H9 (cell line): ENCODE data around the gene MTA3. TPM values are rescaled to one million over a fixed set of nuclear protein-coding genes. Genes with fewer than 3 reads are reported as not detected.

Experiments used
- DNase-seq: peaks from one replicate; pipeline ENCODE4 v3.0.0-alpha.2; 2017
- H2AFZ ChIP-seq: one replicate; pipeline ENCODE4 v1.6.1; 2013; ENCODE audit warnings: mild to moderate bottlenecking, low read length, control low read depth, moderate library complexity
- H2AK5ac ChIP-seq: 2 replicates; pipeline ENCODE4 v1.6.1; 2013; ENCODE audit warnings: low read length, control low read depth, mixed read lengths; ENCODE audit not compliant: insufficient read length
- H2BK120ac ChIP-seq: one replicate; pipeline ENCODE4 v1.6.1; 2013; ENCODE audit warnings: low read depth, mild to moderate bottlenecking, low read length, control low read depth, inconsistent platforms; ENCODE audit not compliant: poor library complexity, severe bottlenecking
- H2BK12ac ChIP-seq: 2 replicates; pipeline ENCODE4 v1.6.1; 2013; ENCODE audit warnings: low read length, control low read depth, mixed read lengths, low read depth; ENCODE audit not compliant: insufficient read length
- H2BK15ac ChIP-seq: 2 replicates; pipeline ENCODE4 v1.6.1; 2013; ENCODE audit warnings: low read depth, low read length, control low read depth
- H2BK20ac ChIP-seq: one replicate; pipeline ENCODE4 v1.6.1; 2013; ENCODE audit warnings: low read depth, mild to moderate bottlenecking, low read length, control low read depth, inconsistent platforms; ENCODE audit not compliant: poor library complexity, severe bottlenecking
- H2BK5ac ChIP-seq: 2 replicates; pipeline ENCODE4 v1.6.1; 2013; ENCODE audit warnings: low read length, control low read depth, mixed read lengths; ENCODE audit not compliant: insufficient read length
- H3K14ac ChIP-seq: 2 replicates; pipeline ENCODE4 v1.6.1; 2013; ENCODE audit warnings: low read length, control low read depth; ENCODE audit not compliant: insufficient read depth
- H3K18ac ChIP-seq: 2 replicates; pipeline ENCODE4 v1.6.1; 2013; ENCODE audit warnings: low read depth, mild to moderate bottlenecking, mixed read lengths, low read length, control low read depth; ENCODE audit not compliant: insufficient read length
- H3K23ac ChIP-seq: 2 replicates; pipeline ENCODE4 v1.6.1; 2013; ENCODE audit warnings: low read length, control low read depth, mixed read lengths, low read depth; ENCODE audit not compliant: insufficient read length
- H3K23me2 ChIP-seq: 2 replicates; pipeline ENCODE4 v1.6.1; 2013; ENCODE audit warnings: low read depth, mild to moderate bottlenecking, mixed read lengths, low read length, control low read depth; ENCODE audit not compliant: insufficient read length, poor library complexity, severe bottlenecking
- H3K27ac ChIP-seq: 2 replicates; pipeline ENCODE4 v1.5.1; 2013; ENCODE audit warnings: low read length, control low read depth, mixed read lengths, low read depth; ENCODE audit not compliant: insufficient read length
- H3K27me3 ChIP-seq: 2 replicates; pipeline ENCODE4 v1.6.1; 2013; ENCODE audit warnings: low read length, control low read depth, inconsistent platforms; ENCODE audit not compliant: insufficient read depth
- H3K4ac ChIP-seq: 2 replicates; pipeline ENCODE4 v1.6.1; 2013; ENCODE audit warnings: low read depth, mild to moderate bottlenecking, control low read depth, inconsistent platforms, low read length, moderate library complexity
- H3K4me1 ChIP-seq: 2 replicates; pipeline ENCODE4 v1.6.1; 2013; ENCODE audit warnings: low read length, control low read depth, inconsistent platforms; ENCODE audit not compliant: insufficient read depth
- H3K4me2 ChIP-seq: 2 replicates; pipeline ENCODE4 v1.6.1; 2013; ENCODE audit warnings: low read length, control low read depth, mixed read lengths; ENCODE audit not compliant: insufficient read length, insufficient read depth
- H3K56ac ChIP-seq: 2 replicates; pipeline ENCODE4 v1.6.1; 2013; ENCODE audit warnings: low read depth, mild to moderate bottlenecking, mixed read lengths, low read length, control low read depth; ENCODE audit not compliant: insufficient read length
- H3K79me1 ChIP-seq: 2 replicates; pipeline ENCODE4 v1.6.1; 2013; ENCODE audit warnings: low read depth, mild to moderate bottlenecking, moderate library complexity, low read length, control low read depth, inconsistent platforms; ENCODE audit not compliant: insufficient read depth, poor library complexity, severe bottlenecking
- H3K79me2 ChIP-seq: 2 replicates; pipeline ENCODE4 v1.6.1; 2013; ENCODE audit warnings: low read length, control low read depth, inconsistent platforms; ENCODE audit not compliant: insufficient read depth
- H3K9ac ChIP-seq: 2 replicates; pipeline ENCODE4 v1.6.1; 2013; ENCODE audit warnings: low read length, control low read depth, mixed read lengths; ENCODE audit not compliant: insufficient read length; ENCODE audit errors: extremely low read depth
- H3K9me3 ChIP-seq: one replicate; pipeline ENCODE4 v1.6.1; 2013; ENCODE audit warnings: low read depth, low read length, inconsistent platforms; ENCODE audit not compliant: control insufficient read depth
- H3T11ph ChIP-seq: one replicate; pipeline ENCODE4 v1.6.1; 2013; ENCODE audit warnings: mild to moderate bottlenecking, low read length, control low read depth, inconsistent platforms
- H4K20me1 ChIP-seq: one replicate; pipeline ENCODE4 v1.6.1; 2013; ENCODE audit not compliant: control insufficient read depth, insufficient read length, insufficient read depth
- H4K5ac ChIP-seq: 2 replicates; pipeline ENCODE4 v1.6.1; 2013; ENCODE audit warnings: low read depth, mild to moderate bottlenecking, mixed read lengths, low read length, control low read depth; ENCODE audit not compliant: insufficient read length
- H4K8ac ChIP-seq: replicated peaks from 2 replicates; pipeline ENCODE4 v1.6.1; 2013; ENCODE audit warnings: low read length, control low read depth, mixed read lengths, low read depth; ENCODE audit not compliant: insufficient read length
- H4K91ac ChIP-seq: 2 replicates; pipeline ENCODE4 v1.6.1; 2013; ENCODE audit warnings: low read depth, mild to moderate bottlenecking, moderate library complexity, mixed read lengths, low read length, control low read depth; ENCODE audit not compliant: insufficient read length
- H3K27ac Mint-ChIP-seq, 3 experiments: 2 replicates in 2 of 3; 3 replicates in 1 of 3; pipeline ENCODE4 v1.8.0; 2020 to 2021; ENCODE audit warnings: mixed read lengths in 3 of 3, mild to moderate bottlenecking in 1 of 3, moderate library complexity in 1 of 3
- H3K27me3 Mint-ChIP-seq: 2 replicates; pipeline ENCODE4 v1.8.0; 2021; ENCODE audit warnings: low read depth, mild to moderate bottlenecking, moderate library complexity, mixed read lengths
- H3K36me3 Mint-ChIP-seq, 3 experiments: 2 replicates in 2 of 3; 3 replicates in 1 of 3; pipeline ENCODE4 v1.8.0; 2020 to 2021; ENCODE audit warnings: low read depth in 3 of 3, mixed read lengths in 3 of 3; ENCODE audit not compliant: insufficient read depth in 1 of 3
- H3K4me1 Mint-ChIP-seq, 2 experiments: 2 replicates each; pipeline ENCODE4 v1.8.0; 2020; ENCODE audit warnings: mixed read lengths in 2 of 2
- H3K4me3 Mint-ChIP-seq, 2 experiments: 2 replicates in 1 of 2; 3 replicates in 1 of 2; pipeline ENCODE4 v1.8.0; 2020 to 2021; ENCODE audit warnings: mild to moderate bottlenecking in 2 of 2, mixed read lengths in 2 of 2, moderate library complexity in 1 of 2
- H3K9me3 Mint-ChIP-seq, 2 experiments: 2 replicates in 1 of 2; 3 replicates in 1 of 2; pipeline ENCODE4 v1.8.0; 2020; ENCODE audit warnings: mild to moderate bottlenecking in 2 of 2, mixed read lengths in 2 of 2, moderate library complexity in 1 of 2
- CTCF ChIP-seq: fragments of 200-600 bp; sonication (generic); conservative IDR thresholded peaks from 3 replicates; pipeline ENCODE4 v1.8.0; 2021; ENCODE audit warnings: antibody characterized with exemption, mild to moderate bottlenecking
- WGBS: extraction: QIAGEN DNeasy Blood & Tissue Kit; methylation state at CpG from one replicate; pipeline ENCODE4 v1.1.7; 2013; ENCODE audit warnings: missing lambda C conversion rate, low lambda C conversion rate, mixed read lengths; ENCODE audit not compliant: insufficient read length; ENCODE audit errors: extremely low coverage; 5-methylcytosine and 5-hydroxymethylcytosine counted together
- total RNA-seq: library from RNA; stranded (reverse); gene quantifications from 2 replicates; pipeline ENCODE4 v1.2.1, GENCODE V29; 2021

The MTA3 gene
- total RNA-seq, 1 experiment from 2014 or later = 253 TPM

- Histone ChIP-seq H3K18ac (no peak overlapping the region), H4K20me1 (no peaks in the 10 kb centered on the region), H3K9ac (no peak overlapping the region), H3K23ac (no peak overlapping the region), H3K27ac (no peak overlapping the region), H2BK120ac (no peak overlapping the region), H3K27me3 (no peaks in the 10 kb centered on the region), H3K4me1 (no peaks in the 10 kb centered on the region), H3T11ph (no peak overlapping the region), H2BK12ac (no peak overlapping the region), H2BK5ac (no peak overlapping the region), H3K79me1 (no peaks in the 10 kb centered on the region), H4K5ac (no peak overlapping the region), H3K23me2 (no peaks in the 10 kb centered on the region), H3K4me2 (no peak overlapping the region), H3K56ac (no peak overlapping the region), H3K14ac (no peak overlapping the region), H3K9me3 (no peaks in the 10 kb centered on the region), H2BK20ac (no peak overlapping the region), H2AK5ac (no peak overlapping the region), H3K4ac (no peak overlapping the region), H4K91ac (no peak overlapping the region), H2AFZ (no peak overlapping the region), H3K79me2 (no peaks in the 10 kb centered on the region), H4K8ac (no peak overlapping the region), H2BK15ac (no peak overlapping the region)
- TF ChIP-seq CTCF = no peak
- Mint-ChIP-seq H3K27ac (no peak overlapping the region), H3K4me1 (peaks cover 11 to 31% of the 10 kb centered on the region in 2 experiments), H3K36me3 (peaks cover 4 to 9% (median 6%) of the 10 kb centered on the region in 3 experiments; a peak in 6 of 7 replicates), H3K4me3 (no peak overlapping the region), H3K27me3 (no peaks in the 10 kb centered on the region), H3K9me3 (no peaks in the 10 kb centered on the region)
- DNase-seq = no peak
- no CpG with 5 or more reads among the region's 1 CpG for WGBS
These were observed 190.3 kb downstream of the MTA3 start for GRCh38 chr2:42758751-42759150.
